ENCODE data around the gene ENG.

GRCh38 chr9:127771570-127772189, 82.8 kb downstream of the ENG start:
- TF ChIP-seq CTCF (IDR thresholded peaks at IDR 0.05) (no peak), POLR2A (IDR thresholded peaks at IDR 0.05) (no peak)

Data from lower leg skin (tissue), 3 donors.